Esophagus muscularis mucosa (tissue), 4 donors: ENCODE results near the gene SLC12A6. TPM values are rescaled to one million over a fixed set of nuclear protein-coding genes. Genes with fewer than 3 reads are reported as not detected.
"Not testable (repeated sequence)": the region's sequence is repeated elsewhere in the genome, so short reads cannot be mapped to it uniquely, and the experiment has no call there.

ENCODE experiments used
- DNase-seq: peaks from one replicate; pipeline ENCODE4 v3.0.0-alpha.2; 2017; ENCODE audit errors: extremely low spot score
- H3K27ac ChIP-seq, 4 donors: fragments of 200-600 bp; sonication (generic); replicated peaks in 1 of 4; 1 replicate in 3 of 4; 2 replicates in 1 of 4; pipeline ENCODE4 v1.5.1; 2016 to 2019; ENCODE audit warnings: mild to moderate bottlenecking in 1 of 4
- H3K27me3 ChIP-seq, 4 donors: fragments of 200-600 bp; sonication (generic); one replicate each; pipeline versions ENCODE4 v1.5.1 to v1.6.0; 2016 to 2019
- H3K36me3 ChIP-seq, 4 donors: fragments of 200-600 bp; sonication (generic); one replicate each; pipeline ENCODE4 v1.5.1; 2016 to 2019
- H3K4me1 ChIP-seq, 4 donors: fragments of 200-600 bp; sonication (generic); one replicate each; pipeline ENCODE4 v1.5.1; 2016 to 2019
- H3K4me3 ChIP-seq, 4 donors: fragments of 200-600 bp; sonication (generic); 1 replicate in 2 of 4; 2 replicates in 2 of 4; pipeline ENCODE4 v1.5.1; 2016 to 2019; ENCODE audit warnings: mild to moderate bottlenecking in 4 of 4, moderate library complexity in 1 of 4
- H3K9me3 ChIP-seq, 4 donors: fragments of 200-600 bp; sonication (generic); 1 replicate in 3 of 4; 2 replicates in 1 of 4; pipeline ENCODE4 v1.5.1; 2016 to 2019
- CTCF ChIP-seq, 3 experiments: fragments of 200-600 bp in 2 of 3; fragments of 450-650 bp in 1 of 3; sonication (generic) in 2 of 3; IDR thresholded peaks; one replicate each; pipeline ENCODE4 v1.5.1; 2017 to 2019; ENCODE audit warnings: antibody characterized with exemption in 3 of 3, mild to moderate bottlenecking in 2 of 3, moderate library complexity in 1 of 3
- EP300 ChIP-seq: sonication (generic); formaldehyde crosslinking; IDR thresholded peaks from one replicate; pipeline ENCODE4 v1.6.1; 2017; ENCODE audit warnings: antibody characterized with exemption
- POLR2A ChIP-seq: fragments of 450-650 bp; IDR thresholded peaks from one replicate; pipeline ENCODE4 v1.6.1; 2017; ENCODE audit warnings: antibody characterized with exemption, moderate library complexity, mild to moderate bottlenecking, low read depth
- POLR2AphosphoS5 ChIP-seq, 2 donors: sonication (generic); formaldehyde crosslinking; IDR thresholded peaks; one replicate each; pipeline ENCODE4 v1.6.1; 2017; ENCODE audit warnings: antibody characterized with exemption in 2 of 2
- WGBS: methylation state at CpG from one replicate; pipeline ENCODE4 v1.1.5; 2018; 5-methylcytosine and 5-hydroxymethylcytosine counted together
- intact Hi-C: fragments of 100-400 bp; cut with DNase I; formaldehyde crosslinking; loops from one replicate; pipeline ENCODE4 v1.15.1; 2023
- total RNA-seq, 4 donors: library from RNA; depleted of rRNA; stranded (reverse); fragments of >200 nt; gene quantifications; one replicate each; pipeline versions ENCODE4 v1.1.0 to v1.2.1, GENCODE V29; 2016

Gene SLC12A6
- total RNA-seq, 4 donors from 2014 or later, result 16.1 to 21.4 (median 16.3) TPM

- Histone ChIP-seq H3K36me3 (peaks cover 0 to 10% (median 5%) of the 10 kb centered on the region in 4 donors), H3K4me1 (peaks cover 15 to 22% (median 20%) of the 10 kb centered on the region in 4 donors), H3K4me3 (peak within 1 kb of the TSS; percentile 67 to 78 (median 68)), H3K9me3 (no peaks in the 10 kb centered on the region), H3K27me3 (no peaks in the 10 kb centered on the region), H3K27ac (peak within 1 kb of the TSS; percentile 83 to 90 (median 86))
- peak; percentile 92 to 98 (median 96) for TF ChIP-seq CTCF (IDR thresholded peaks at IDR 0.05)
- no peak for TF ChIP-seq EP300
- peak; percentile 79 to 85 for TF ChIP-seq POLR2AphosphoS5 (IDR thresholded peaks at IDR 0.05)
- TF ChIP-seq POLR2A, result no peak
- intact Hi-C loops, result loop anchor here (1.0 to 5.0 kb wide), 2 partner anchors 107 to 147 kb away; partner anchors contain the start of genes EMC7 and PGBD4
- 0% methylated on average over 22 of the region's 81 CpGs for WGBS
- DNase-seq, result peak; percentile 98
These were observed 127.9 kb downstream of the SLC12A6 start, which contains the start of gene KATNBL1 for GRCh38 chr15:34209421-34210282. Gene KATNBL1, minus strand, starts transcription at chr15:34210096. Its CDS starts 46,420 bp downstream, at chr15:34163676.

GRCh38 chr15:34206011-34206410 lies 131.6 kb downstream of the SLC12A6 start:
- peaks cover 0 to 10% (median 5%) of the 10 kb centered on the region in 4 donors for H3K36me3 ChIP-seq
- H3K27ac ChIP-seq, result no peak overlapping the region
- no peaks in the 10 kb centered on the region for H3K27me3 ChIP-seq
- DNase-seq, result no peak
- H3K4me3 ChIP-seq, result no peak overlapping the region
- no peaks in the 10 kb centered on the region for H3K9me3 ChIP-seq
- peaks cover 15 to 22% (median 20%) of the 10 kb centered on the region in 4 donors for H3K4me1 ChIP-seq
- TF ChIP-seq POLR2A (no peak), EP300 (no peak), CTCF (IDR thresholded peaks at IDR 0.05) (no peak), POLR2AphosphoS5 (IDR thresholded peaks at IDR 0.05) (no peak)
- intact Hi-C loops, result no loop called here
- WGBS, result over 99% methylated on average over 4 of the region's 4 CpGs

DNA sequence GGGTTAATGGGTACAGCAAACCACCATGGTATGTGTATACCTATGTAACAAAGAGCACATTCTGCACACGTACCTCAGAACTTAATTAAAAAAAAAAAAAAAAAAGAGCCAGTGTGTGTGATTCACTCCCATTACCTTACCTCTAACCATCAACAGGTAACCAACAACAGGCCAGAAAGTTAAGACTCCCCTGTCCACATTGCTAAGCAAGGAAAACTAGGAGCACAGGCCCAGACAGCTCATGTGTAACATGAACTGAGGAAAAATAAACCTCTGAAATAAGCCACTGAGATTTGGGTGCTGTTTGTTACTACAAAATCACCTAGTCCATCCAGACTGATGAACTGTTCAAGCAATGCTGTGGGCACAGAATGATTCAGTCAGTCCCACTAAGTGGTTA lies 133.6 kb downstream of the SLC12A6 start:
- intact Hi-C loops, result no loop called here
- WGBS, result 90% methylated on average over 1 of the region's 1 CpG
- H3K4me1 ChIP-seq, result peaks cover 14 to 18% (median 17%) of the 10 kb centered on the region in 4 donors
- no peak for DNase-seq
- H3K27ac ChIP-seq, result no peak overlapping the region
- TF ChIP-seq EP300 (no peak), POLR2AphosphoS5 (IDR thresholded peaks at IDR 0.05) (no peak), POLR2A (no peak), CTCF (IDR thresholded peaks at IDR 0.05) (no peak)
- H3K4me3 ChIP-seq, result no peak overlapping the region
- peaks cover 0 to 16% (median 5%) of the 10 kb centered on the region in 4 donors for H3K36me3 ChIP-seq
- H3K9me3 ChIP-seq, result no peaks in the 10 kb centered on the region
- H3K27me3 ChIP-seq, result no peaks in the 10 kb centered on the region

DNA sequence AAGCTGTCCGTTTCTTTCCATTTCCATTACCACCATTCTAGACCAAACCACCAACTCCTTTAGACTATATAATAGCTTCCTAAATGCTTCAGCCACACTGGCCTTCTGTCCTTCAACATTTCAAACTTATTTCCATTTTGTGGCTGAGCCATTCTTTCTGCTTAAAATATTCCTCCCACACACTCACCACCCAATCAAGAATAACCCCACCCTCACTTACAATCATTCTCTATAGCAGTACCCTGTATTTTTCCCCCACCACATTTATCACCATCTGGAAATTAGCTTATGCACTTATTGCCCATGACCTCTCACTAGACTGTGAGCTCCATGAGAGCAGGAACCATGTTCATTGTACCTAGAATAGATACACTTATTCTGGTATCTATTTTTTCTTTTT lies 134.3 kb downstream of the SLC12A6 start:
- intact Hi-C loops, result no loop called here
- Histone ChIP-seq H3K4me3 (no peak overlapping the region), H3K27ac (no peak overlapping the region), H3K4me1 (peaks cover 7 to 12% (median 10%) of the 10 kb centered on the region in 4 donors), H3K27me3 (no peaks in the 10 kb centered on the region), H3K36me3 (peaks cover 0 to 16% (median 5%) of the 10 kb centered on the region in 4 donors), H3K9me3 (no peaks in the 10 kb centered on the region)
- DNase-seq, result no peak
- TF ChIP-seq CTCF (IDR thresholded peaks at IDR 0.05) (no peak), POLR2AphosphoS5 (IDR thresholded peaks at IDR 0.05) (no peak), POLR2A (no peak), EP300 (no peak)
- 91% methylated on average over 1 of the region's 1 CpG for WGBS

- DNase-seq, intact Hi-C loops, H3K27me3 ChIP-seq, H3K27ac ChIP-seq, H3K4me3 ChIP-seq, H3K9me3 ChIP-seq, H3K36me3 ChIP-seq: not testable (repeated sequence)
- WGBS, result 89% methylated on average over 7 of the region's 7 CpGs
- peaks cover 0 to 10% (median 6%) of the 10 kb centered on the region in 4 donors for H3K4me1 ChIP-seq
These were observed 144.3 kb downstream of the SLC12A6 start for GRCh38 chr15:34193272-34193671.
